PC-3 (cell line): ENCODE results near the gene AKAP14.

ENCODE experiments used
- EZH2 ChIP-seq: fragments of 300-600 bp; sonication (generic); IDR thresholded peaks from one replicate; pipeline ENCODE4 v1.6.1; 2017; ENCODE audit warnings: antibody characterized with exemption, mild to moderate bottlenecking, low read length; ENCODE audit not compliant: unreplicated experiment
- EZH2phosphoT487 ChIP-seq: fragments of 300-600 bp; sonication (generic); IDR thresholded peaks from 2 replicates; pipeline ENCODE4 v1.6.1; 2018; ENCODE audit warnings: mild to moderate bottlenecking, antibody characterized with exemption, low read length, borderline replicate concordance
- TF ChIP-seq, protein P1 (sequence below): fragments of 300-600 bp; sonication (generic); conservative IDR thresholded peaks from 2 replicates; pipeline ENCODE4 v1.5.1; 2017; ENCODE audit warnings: antibody characterized with exemption, low read depth, mild to moderate bottlenecking, low read length

- TF ChIP-seq, protein P1, sequence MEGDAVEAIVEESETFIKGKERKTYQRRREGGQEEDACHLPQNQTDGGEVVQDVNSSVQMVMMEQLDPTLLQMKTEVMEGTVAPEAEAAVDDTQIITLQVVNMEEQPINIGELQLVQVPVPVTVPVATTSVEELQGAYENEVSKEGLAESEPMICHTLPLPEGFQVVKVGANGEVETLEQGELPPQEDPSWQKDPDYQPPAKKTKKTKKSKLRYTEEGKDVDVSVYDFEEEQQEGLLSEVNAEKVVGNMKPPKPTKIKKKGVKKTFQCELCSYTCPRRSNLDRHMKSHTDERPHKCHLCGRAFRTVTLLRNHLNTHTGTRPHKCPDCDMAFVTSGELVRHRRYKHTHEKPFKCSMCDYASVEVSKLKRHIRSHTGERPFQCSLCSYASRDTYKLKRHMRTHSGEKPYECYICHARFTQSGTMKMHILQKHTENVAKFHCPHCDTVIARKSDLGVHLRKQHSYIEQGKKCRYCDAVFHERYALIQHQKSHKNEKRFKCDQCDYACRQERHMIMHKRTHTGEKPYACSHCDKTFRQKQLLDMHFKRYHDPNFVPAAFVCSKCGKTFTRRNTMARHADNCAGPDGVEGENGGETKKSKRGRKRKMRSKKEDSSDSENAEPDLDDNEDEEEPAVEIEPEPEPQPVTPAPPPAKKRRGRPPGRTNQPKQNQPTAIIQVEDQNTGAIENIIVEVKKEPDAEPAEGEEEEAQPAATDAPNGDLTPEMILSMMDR, result no peak
- TF ChIP-seq EZH2, result no peak
- TF ChIP-seq EZH2phosphoT487, result no peak
These were observed 58.7 kb downstream of the AKAP14 start for GRCh38 chrX:119954374-119954773.
